Progenitor cell of endocrine pancreas (in vitro differentiated cells): ENCODE data around the gene NTSR1. TPM values are rescaled to one million over a fixed set of nuclear protein-coding genes. Genes with fewer than 3 reads are reported as not detected.

Source experiments
- DNase-seq: peaks from one replicate; pipeline ENCODE4 v3.0.0; 2021; ENCODE audit warnings: low spot score; ENCODE audit not compliant: unreplicated experiment
- H3K27ac Mint-ChIP-seq: 2 replicates; pipeline ENCODE4 v1.8.0; 2021; ENCODE audit warnings: mild to moderate bottlenecking, moderate library complexity, mixed read lengths
- H3K27me3 Mint-ChIP-seq: 2 replicates; pipeline ENCODE4 v1.8.0; 2021; ENCODE audit warnings: mixed read lengths
- H3K36me3 Mint-ChIP-seq: 2 replicates; pipeline ENCODE4 v1.8.0; 2022; ENCODE audit warnings: mixed read lengths; ENCODE audit not compliant: insufficient read depth
- H3K4me1 Mint-ChIP-seq: 2 replicates; pipeline ENCODE4 v1.8.0; 2021; ENCODE audit warnings: low read depth, mixed read lengths
- H3K4me3 Mint-ChIP-seq: 2 replicates; pipeline ENCODE4 v1.8.0; 2021; ENCODE audit warnings: low read depth, mild to moderate bottlenecking, moderate library complexity, mixed read lengths
- H3K9me3 Mint-ChIP-seq: 2 replicates; pipeline ENCODE4 v1.8.0; 2021; ENCODE audit warnings: low read depth, mixed read lengths
- total RNA-seq: library from RNA; stranded (reverse); gene quantifications from 2 replicates; pipeline ENCODE4 v1.2.1, GENCODE V29; 2021
- TF ChIP-seq, protein P1 (sequence below): fragments of 200-600 bp; sonication (generic); IDR thresholded peaks from one replicate; pipeline ENCODE4 v1.5.0; 2021; ENCODE audit warnings: antibody characterized with exemption, mild to moderate bottlenecking; ENCODE audit not compliant: unreplicated experiment

NTSR1 gene
- total RNA-seq, 1 donor from 2014 or later: not detected

DNA sequence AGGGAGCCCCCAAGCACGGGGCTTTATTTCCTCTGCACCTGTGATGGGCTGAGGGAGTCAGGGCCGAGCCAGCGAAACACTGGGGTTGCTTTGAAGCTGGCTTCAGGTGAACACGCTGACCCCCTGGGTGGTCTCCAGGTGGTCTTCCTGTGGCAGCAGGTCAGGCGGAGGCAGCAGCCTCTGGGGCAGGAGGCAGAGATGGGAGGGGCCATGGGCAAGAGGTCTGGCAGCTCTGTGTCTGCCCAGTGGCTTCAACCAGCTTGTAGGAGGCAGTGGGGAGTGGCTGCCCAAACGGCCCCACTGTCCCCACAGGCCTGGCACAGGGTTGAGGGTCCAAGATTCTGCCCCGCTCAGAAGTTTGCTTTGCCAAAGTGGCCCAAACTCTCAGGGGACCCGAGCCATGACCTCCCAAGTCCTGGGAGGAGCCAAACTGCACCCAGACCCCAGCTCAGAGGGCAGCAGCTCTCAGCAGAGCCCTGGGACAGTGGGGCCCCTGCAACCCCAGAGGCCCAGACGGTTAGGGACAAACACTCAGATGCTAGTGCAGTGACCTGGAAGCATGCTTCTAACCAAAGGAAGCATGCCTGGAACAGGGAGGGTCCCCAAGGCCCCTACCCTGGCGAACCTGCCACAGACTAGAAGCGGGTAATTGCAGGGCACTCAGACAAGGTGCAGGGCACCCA, 15.3 kb downstream of the NTSR1 start:
- Mint-ChIP-seq H3K36me3 (no peaks in the 10 kb centered on the region), H3K4me1 (no peaks in the 10 kb centered on the region), H3K4me3 (no peak overlapping the region), H3K27me3 (peaks cover 33% of the 10 kb centered on the region), H3K27ac (no peak overlapping the region), H3K9me3 (peaks cover 19% of the 10 kb centered on the region)
- TF ChIP-seq, protein P1, sequence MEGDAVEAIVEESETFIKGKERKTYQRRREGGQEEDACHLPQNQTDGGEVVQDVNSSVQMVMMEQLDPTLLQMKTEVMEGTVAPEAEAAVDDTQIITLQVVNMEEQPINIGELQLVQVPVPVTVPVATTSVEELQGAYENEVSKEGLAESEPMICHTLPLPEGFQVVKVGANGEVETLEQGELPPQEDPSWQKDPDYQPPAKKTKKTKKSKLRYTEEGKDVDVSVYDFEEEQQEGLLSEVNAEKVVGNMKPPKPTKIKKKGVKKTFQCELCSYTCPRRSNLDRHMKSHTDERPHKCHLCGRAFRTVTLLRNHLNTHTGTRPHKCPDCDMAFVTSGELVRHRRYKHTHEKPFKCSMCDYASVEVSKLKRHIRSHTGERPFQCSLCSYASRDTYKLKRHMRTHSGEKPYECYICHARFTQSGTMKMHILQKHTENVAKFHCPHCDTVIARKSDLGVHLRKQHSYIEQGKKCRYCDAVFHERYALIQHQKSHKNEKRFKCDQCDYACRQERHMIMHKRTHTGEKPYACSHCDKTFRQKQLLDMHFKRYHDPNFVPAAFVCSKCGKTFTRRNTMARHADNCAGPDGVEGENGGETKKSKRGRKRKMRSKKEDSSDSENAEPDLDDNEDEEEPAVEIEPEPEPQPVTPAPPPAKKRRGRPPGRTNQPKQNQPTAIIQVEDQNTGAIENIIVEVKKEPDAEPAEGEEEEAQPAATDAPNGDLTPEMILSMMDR: no peak
- DNase-seq: no peak

DNA sequence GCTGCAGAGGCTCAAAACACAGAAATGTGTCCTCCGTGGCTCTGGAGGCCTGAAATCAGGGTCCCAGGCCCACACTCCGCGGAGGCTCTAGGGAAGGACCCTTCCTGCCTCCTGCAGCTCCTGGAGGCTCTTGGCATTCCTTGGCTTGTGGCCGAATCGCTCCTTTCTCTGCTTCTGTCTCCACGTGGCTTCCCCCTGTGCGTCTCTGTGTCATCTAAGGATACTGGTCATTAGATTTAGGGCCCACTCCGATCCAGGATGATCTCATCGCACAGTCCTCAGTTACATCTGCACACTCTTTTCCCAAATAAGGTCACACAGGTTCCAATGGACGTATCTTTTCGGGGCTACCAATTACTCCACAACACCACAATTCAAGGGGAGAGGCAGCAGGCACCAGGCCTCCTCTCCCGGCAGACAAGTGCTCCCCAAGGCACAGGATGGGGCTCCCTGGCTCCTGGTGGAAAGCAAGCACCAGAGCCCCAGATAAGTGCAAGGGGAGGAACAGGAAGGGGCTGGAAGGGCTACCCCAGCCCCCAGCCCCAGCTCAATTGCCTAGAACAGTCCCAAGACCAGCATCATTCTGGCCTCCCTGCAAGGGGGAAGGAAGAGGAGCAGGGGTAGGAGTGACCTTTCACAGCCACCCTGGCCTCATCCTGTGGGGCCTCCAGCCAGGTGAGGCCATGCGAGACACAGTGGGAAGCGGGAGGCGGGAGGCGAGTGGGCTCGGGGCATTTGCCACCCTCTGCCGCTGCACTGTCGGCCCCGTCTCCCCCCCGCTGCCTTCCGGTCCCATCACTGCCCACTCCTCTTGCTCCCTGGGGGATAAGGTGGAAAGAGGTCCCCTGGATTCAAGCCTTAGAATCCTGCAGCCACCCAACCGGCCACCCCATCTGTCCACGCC, 16.3 kb downstream of the NTSR1 start:
- H3K27me3 Mint-ChIP-seq: peaks cover 29% of the 10 kb centered on the region

DNA sequence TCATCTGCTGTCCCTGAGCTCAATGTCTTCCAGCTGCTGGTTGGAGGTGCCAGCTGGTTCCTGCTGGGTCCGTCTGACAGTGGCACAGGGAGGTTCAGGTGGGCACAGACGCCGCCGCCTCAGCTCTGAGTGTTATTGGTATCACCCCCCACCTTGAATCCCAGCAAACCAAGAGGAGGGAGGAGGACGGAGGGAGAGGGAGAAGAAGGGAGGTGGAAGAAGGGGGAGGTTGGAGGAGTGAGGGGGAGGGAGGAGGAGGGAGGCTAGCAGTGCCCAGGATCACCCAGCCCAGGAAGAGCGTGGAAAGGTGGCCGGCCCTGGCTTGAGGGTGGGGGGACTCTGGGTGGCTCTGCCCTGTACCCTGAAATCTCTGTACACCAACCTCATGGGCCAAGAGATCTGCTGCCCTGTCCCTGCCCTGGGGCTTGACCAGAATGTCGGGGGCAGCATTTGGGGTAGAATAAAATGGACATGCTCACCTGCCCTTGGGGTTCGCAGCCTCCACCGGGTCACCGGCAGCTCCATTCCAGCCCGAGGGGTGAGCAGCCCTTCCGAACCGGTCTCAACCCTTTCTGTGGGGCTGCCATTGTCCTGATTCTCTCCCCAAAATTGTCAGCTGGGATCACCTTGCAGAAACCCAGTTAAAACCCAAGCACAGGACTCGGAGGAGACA, 17.1 kb downstream of the NTSR1 start:
- no peak overlapping the region for H3K27ac Mint-ChIP-seq
- TF ChIP-seq, protein P1: no peak
- no peaks in the 10 kb centered on the region for H3K36me3 Mint-ChIP-seq
- no peak overlapping the region for H3K4me3 Mint-ChIP-seq
- H3K9me3 Mint-ChIP-seq: peaks cover 7% of the 10 kb centered on the region
- no peaks in the 10 kb centered on the region for H3K4me1 Mint-ChIP-seq
- no peak for DNase-seq
- H3K27me3 Mint-ChIP-seq: peaks cover 37% of the 10 kb centered on the region

More for the DNA sequence above, 16.3 kb downstream of the NTSR1 start:
- H3K27ac Mint-ChIP-seq: no peak overlapping the region
- peaks cover 12% of the 10 kb centered on the region for H3K9me3 Mint-ChIP-seq
- no peaks in the 10 kb centered on the region for H3K36me3 Mint-ChIP-seq
- H3K4me3 Mint-ChIP-seq: no peak overlapping the region
- H3K4me1 Mint-ChIP-seq: no peaks in the 10 kb centered on the region
- TF ChIP-seq, protein P1: no peak
- DNase-seq: no peak

DNA sequence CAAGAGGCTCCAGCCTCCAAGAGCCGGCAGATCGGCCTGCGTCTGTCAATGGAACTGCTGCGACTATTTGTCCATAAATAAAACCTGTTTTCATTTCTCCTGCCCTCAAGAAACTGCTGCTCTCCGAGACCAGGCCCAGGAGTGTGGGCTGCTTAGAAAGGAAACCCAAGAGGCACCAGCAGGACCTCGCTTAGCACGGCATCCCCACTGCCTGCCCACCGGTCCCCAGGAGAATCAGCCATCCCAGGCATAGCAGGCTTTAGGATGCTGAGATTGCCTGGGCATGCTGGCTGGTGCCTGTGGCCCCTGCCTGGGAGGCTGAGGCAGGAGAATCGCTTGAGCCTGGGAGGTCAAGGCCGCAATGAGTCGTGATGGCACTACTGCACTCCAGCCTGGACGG, 17.6 kb downstream of the NTSR1 start:
- Mint-ChIP-seq H3K4me3 (no peak overlapping the region), H3K4me1 (no peaks in the 10 kb centered on the region), H3K27ac (no peak overlapping the region), H3K9me3 (peaks cover 6% of the 10 kb centered on the region), H3K27me3 (peaks cover 38% of the 10 kb centered on the region), H3K36me3 (no peaks in the 10 kb centered on the region)
- no peak for DNase-seq
- TF ChIP-seq, protein P1: no peak
